B cell (primary cell): ENCODE measurements around the gene TUBA4B. TPM values are rescaled to one million over a fixed set of nuclear protein-coding genes. Genes with fewer than 3 reads are reported as not detected.

Experiments used
- ATAC-seq: fragments of 200-7000 bp; cut with Tn5 transposase; one replicate; pipeline ENCODE4 v1.10.0; 2021; ENCODE audit warnings: low read depth, mild to moderate bottlenecking, moderate number of reproducible peaks, moderate library complexity
- CTCF ChIA-PET: fragments of 350-600 bp; sonication (Branson Sonifier 250); formaldehyde crosslinking; loops from one replicate; lab custom pipeline; 2021; ENCODE audit warnings: antibody characterized with exemption, inconsistent platforms; lab: Charles Lee
- POLR2A ChIA-PET: fragments of 350-600 bp; sonication (Branson Sonifier 250); formaldehyde crosslinking; loops from one replicate; lab custom pipeline; 2021; ENCODE audit warnings: antibody characterized with exemption; lab: Charles Lee
- DNase-seq: peaks from one replicate; pipeline ENCODE4 v3.0.0; 2013
- H2AFZ ChIP-seq: 2 replicates; pipeline ENCODE4 v1.6.1; 2012; ENCODE audit warnings: mild to moderate bottlenecking, low read depth, low read length; ENCODE audit not compliant: insufficient read depth, poor library complexity, severe bottlenecking
- H3K27ac ChIP-seq, 2 donors: 1 replicate in 1 of 2; 2 replicates in 1 of 2; pipeline ENCODE4 v1.5.1; 2012 to 2013; ENCODE audit warnings: low read length in 2 of 2, mild to moderate bottlenecking in 2 of 2, moderate library complexity in 1 of 2
- H3K27me3 ChIP-seq, 4 experiments: fragments of 200-600 bp in 1 of 4; sonication (generic) in 1 of 4; replicated peaks in 1 of 4; 1 replicate in 2 of 4; 2 replicates in 2 of 4; pipeline versions ENCODE4 v1.6.1 to v1.7.0; 2013 to 2016; ENCODE audit warnings: low read length in 3 of 4, mild to moderate bottlenecking in 2 of 4, mixed read lengths in 1 of 4, moderate library complexity in 1 of 4; ENCODE audit not compliant: insufficient read depth in 4 of 4, control insufficient read depth in 3 of 4; ENCODE audit errors: control extremely low read depth in 1 of 4
- H3K36me3 ChIP-seq, 2 experiments: replicated peaks in 1 of 2; 1 replicate in 1 of 2; 2 replicates in 1 of 2; pipeline versions ENCODE4 v1.6.1 to v1.7.1; 2013; ENCODE audit warnings: low read length in 1 of 2; ENCODE audit not compliant: insufficient read depth in 2 of 2, control insufficient read depth in 1 of 2; ENCODE audit errors: control extremely low read depth in 1 of 2, extremely low read depth in 1 of 2
- H3K4me1 ChIP-seq, 2 donors: fragments of 200-600 bp in 1 of 2; sonication (generic) in 1 of 2; 1 replicate in 1 of 2; 2 replicates in 1 of 2; pipeline versions ENCODE4 v1.5.1 to v1.6.1; 2013 to 2017; ENCODE audit warnings: low read length in 2 of 2; ENCODE audit not compliant: control insufficient read depth in 2 of 2, insufficient read depth in 2 of 2
- H3K4me2 ChIP-seq: replicated peaks from 2 replicates; pipeline ENCODE3; 2012; ENCODE audit warnings: mild to moderate bottlenecking, low read depth, low read length; ENCODE audit not compliant: poor library complexity, severe bottlenecking
- H3K4me3 ChIP-seq, 5 experiments: fragments of 200-600 bp in 1 of 5; sonication (generic) in 1 of 5; 1 replicate in 3 of 5; 2 replicates in 2 of 5; pipeline versions ENCODE4 v1.5.1 to v1.7.0; 2011 to 2016; ENCODE audit warnings: low read length in 4 of 5, mild to moderate bottlenecking in 4 of 5, low read depth in 2 of 5, control low read depth in 1 of 5, moderate library complexity in 1 of 5; ENCODE audit not compliant: insufficient read depth in 1 of 5; ENCODE audit errors: control extremely low read depth in 1 of 5, extremely low read depth in 1 of 5
- H3K79me2 ChIP-seq: fragments of 200-600 bp; sonication (generic); one replicate; pipeline ENCODE4 v1.6.0; 2016; ENCODE audit warnings: low read length; ENCODE audit not compliant: control insufficient read depth, insufficient read depth
- H3K9ac ChIP-seq: fragments of 200-600 bp; sonication (generic); 2 replicates; pipeline ENCODE4 v1.6.1; 2017; ENCODE audit warnings: mild to moderate bottlenecking, low read length, moderate library complexity
- H3K9me3 ChIP-seq, 3 donors: one replicate each; pipeline versions ENCODE4 v1.6.1 to v1.7.1; 2013; ENCODE audit warnings: low read length in 2 of 3; ENCODE audit not compliant: control insufficient read depth in 2 of 3, insufficient read depth in 1 of 3; ENCODE audit errors: control extremely low read depth in 1 of 3
- H4K20me1 ChIP-seq: 2 replicates; pipeline ENCODE4 v1.6.0; 2012; ENCODE audit warnings: mild to moderate bottlenecking, low read length; ENCODE audit not compliant: insufficient read depth, control insufficient read depth, poor library complexity, severe bottlenecking
- H3K27ac Mint-ChIP-seq: one replicate; pipeline ENCODE4 v1.8.0; 2021; ENCODE audit warnings: mixed read lengths
- H3K27me3 Mint-ChIP-seq: one replicate; pipeline ENCODE4 v1.8.0; 2021; ENCODE audit warnings: mixed read lengths
- H3K4me1 Mint-ChIP-seq: one replicate; pipeline ENCODE4 v1.8.0; 2021; ENCODE audit warnings: mixed read lengths
- H3K4me3 Mint-ChIP-seq: one replicate; pipeline ENCODE4 v1.8.0; 2021; ENCODE audit warnings: mixed read lengths
- H3K9me3 Mint-ChIP-seq: one replicate; pipeline ENCODE4 v1.8.0; 2022; ENCODE audit warnings: mixed read lengths; ENCODE audit not compliant: insufficient read depth
- EZH2 ChIP-seq: IDR thresholded peaks from 2 replicates; pipeline ENCODE4 v1.6.1; 2012; ENCODE audit warnings: borderline replicate concordance, low read depth, mild to moderate bottlenecking, moderate library complexity, low read length; ENCODE audit not compliant: insufficient read depth, poor library complexity, severe bottlenecking
- WGBS: methylation state at CpG from one replicate; pipeline ENCODE4 v1.1.5; 2013; ENCODE audit warnings: missing lambda C conversion rate; ENCODE audit not compliant: insufficient coverage; 5-methylcytosine and 5-hydroxymethylcytosine counted together
- intact Hi-C: fragments of 100-400 bp; cut with micrococcal nuclease; formaldehyde crosslinking; loops from one replicate; pipeline ENCODE4 v1.10.0; 2022
- polyA plus RNA-seq: library from polyadenylated mRNA; depleted of rRNA; stranded (reverse); fragments of >200 nt; gene quantifications from 2 replicates; pipeline ENCODE4 v1.2.3, GENCODE V29; 2012
- total RNA-seq, 2 donors: library from RNA; stranded (reverse); fragments of 120-200 nt in 1 of 2; gene quantifications; 1 replicate in 1 of 2; 2 replicates in 1 of 2; pipeline versions ENCODE4 v1.2.3 to v1.2.4, GENCODE V29; 2013 to 2022
- TF ChIP-seq, protein P1 (sequence below): fragments of 200-600 bp; IDR thresholded peaks from one replicate; pipeline ENCODE4 v1.8.0; 2022; ENCODE audit warnings: antibody characterized with exemption, mild to moderate bottlenecking

Gene TUBA4B
- total and polyA plus RNA-seq, 2 donors (not counting 1 experiment from before 2014, with no cell fraction given), result not detected

DNA sequence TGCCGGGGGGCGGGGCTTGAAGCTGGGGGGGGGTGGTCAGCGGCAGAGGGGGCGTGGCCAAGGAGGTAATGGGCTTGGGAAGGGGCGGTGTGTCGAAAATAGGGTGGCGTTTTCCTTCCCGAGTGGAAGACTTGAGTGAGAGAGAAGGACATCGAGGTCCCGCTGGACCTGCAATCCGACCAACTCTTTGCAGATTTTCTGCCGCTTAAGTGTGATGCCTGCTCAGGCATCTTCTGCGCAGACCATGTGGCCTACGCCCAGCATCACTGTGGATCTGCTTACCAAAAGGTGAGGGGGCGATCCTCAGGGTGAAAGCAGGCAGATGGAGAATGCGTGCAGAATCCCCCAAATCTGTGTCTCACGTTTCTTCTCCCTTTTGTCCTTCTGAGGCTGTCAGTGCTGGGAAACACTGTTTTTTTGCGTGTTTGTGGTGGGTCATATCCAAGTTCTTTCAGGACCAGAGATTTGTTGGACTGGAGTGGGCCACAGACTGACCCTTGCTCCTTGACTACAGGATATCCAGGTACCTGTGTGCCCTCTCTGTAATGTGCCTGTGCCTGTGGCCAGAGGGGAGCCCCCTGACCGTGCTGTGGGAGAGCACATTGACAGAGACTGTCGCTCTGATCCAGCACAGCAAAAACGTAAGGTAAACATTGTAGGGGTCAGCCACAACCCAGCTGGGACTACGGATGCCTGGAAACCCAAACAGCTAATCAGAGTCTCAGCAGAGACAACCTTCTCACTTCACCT lies 45.7 kb upstream of the TUBA4B start:
- no peaks in the 10 kb centered on the region for H3K27me3 ChIP-seq
- Mint-ChIP-seq H3K4me1 (peaks cover 28% of the 10 kb centered on the region), H3K4me3 (peak overlapping the region; percentile 96), H3K9me3 (no peaks in the 10 kb centered on the region), H3K27me3 (no peaks in the 10 kb centered on the region), H3K27ac (peak overlapping the region; percentile 98)
- H3K79me2 ChIP-seq, result peaks cover 6% of the 10 kb centered on the region
- no peak for DNase-seq
- peaks cover 7 to 24% of the 10 kb centered on the region in 2 experiments for H3K36me3 ChIP-seq
- H4K20me1 ChIP-seq, result peaks cover 14% of the 10 kb centered on the region
- no peak for ATAC-seq
- H3K27ac ChIP-seq, result peak overlapping the region; percentile 75 to 94
- POLR2A ChIA-PET, result interaction anchor here (0.6 to 3.0 kb wide), 16 partner anchors 10 to 181 kb away, joined by 3 to 46 read pairs (median 7); partner anchors contain the start of genes ANKZF1, ATG9A, CNPPD1 and DNAJB2
- H3K4me1 ChIP-seq, result peaks cover 16 to 23% of the 10 kb centered on the region in 2 donors
- H3K4me3 ChIP-seq, result peak overlapping the region; percentile 53 to 78 (median 71)
- peak overlapping the region; percentile 79 for H2AFZ ChIP-seq
- intact Hi-C loops, result loop anchor here (1.0 to 2.0 kb wide), 2 partner anchors 22 to 37 kb away; partner anchors contain the start of genes ANKZF1, ATG9A, GLB1L and STK16
- H3K9me3 ChIP-seq, result no peaks in the 10 kb centered on the region
- CTCF ChIA-PET, result interaction anchor here (1.0 to 5.7 kb wide), 10 partner anchors 12 to 180 kb away, joined by 3 to 63 read pairs (median 5); partner anchors contain the start of genes ABCB6, ANKZF1, ATG9A and CNPPD1
- H3K4me2 ChIP-seq, result peak overlapping the region; percentile 80
- WGBS, result 33% methylated on average over 18 of the region's 22 CpGs
- peak overlapping the region; percentile 71 for H3K9ac ChIP-seq
- no peak for TF ChIP-seq EZH2
- TF ChIP-seq, protein P1, sequence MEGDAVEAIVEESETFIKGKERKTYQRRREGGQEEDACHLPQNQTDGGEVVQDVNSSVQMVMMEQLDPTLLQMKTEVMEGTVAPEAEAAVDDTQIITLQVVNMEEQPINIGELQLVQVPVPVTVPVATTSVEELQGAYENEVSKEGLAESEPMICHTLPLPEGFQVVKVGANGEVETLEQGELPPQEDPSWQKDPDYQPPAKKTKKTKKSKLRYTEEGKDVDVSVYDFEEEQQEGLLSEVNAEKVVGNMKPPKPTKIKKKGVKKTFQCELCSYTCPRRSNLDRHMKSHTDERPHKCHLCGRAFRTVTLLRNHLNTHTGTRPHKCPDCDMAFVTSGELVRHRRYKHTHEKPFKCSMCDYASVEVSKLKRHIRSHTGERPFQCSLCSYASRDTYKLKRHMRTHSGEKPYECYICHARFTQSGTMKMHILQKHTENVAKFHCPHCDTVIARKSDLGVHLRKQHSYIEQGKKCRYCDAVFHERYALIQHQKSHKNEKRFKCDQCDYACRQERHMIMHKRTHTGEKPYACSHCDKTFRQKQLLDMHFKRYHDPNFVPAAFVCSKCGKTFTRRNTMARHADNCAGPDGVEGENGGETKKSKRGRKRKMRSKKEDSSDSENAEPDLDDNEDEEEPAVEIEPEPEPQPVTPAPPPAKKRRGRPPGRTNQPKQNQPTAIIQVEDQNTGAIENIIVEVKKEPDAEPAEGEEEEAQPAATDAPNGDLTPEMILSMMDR, result no peak
